Heart right ventricle (tissue), 16 donors: ENCODE results near the gene STK11IP. TPM values are rescaled to one million over a fixed set of nuclear protein-coding genes. Genes with fewer than 3 reads are reported as not detected.
A peak's percentile ranks its signal among the peaks of the same experiment; 100 is the strongest.

Experiments used
- ATAC-seq, 8 donors: fragments of 200-7000 bp; cut with Tn5 transposase; one replicate each; pipeline ENCODE4 v1.9.1; 2020; ENCODE audit warnings: mild to moderate bottlenecking in 8 of 8, moderate library complexity in 8 of 8, moderate number of reproducible peaks in 1 of 8
- DNase-seq, 2 donors: peaks; one replicate each; pipeline ENCODE4 v3.0.0-alpha.2; 2020
- H3K27ac ChIP-seq, 10 donors: fragments of 200-600 bp; sonication (generic) in 2 of 10; one replicate each; pipeline versions ENCODE4 v1.5.0 to v1.8.0; 2020 to 2022; ENCODE audit warnings: mild to moderate bottlenecking in 3 of 10
- H3K27me3 ChIP-seq, 7 donors: fragments of 200-600 bp; one replicate each; pipeline ENCODE4 v1.8.0; 2021 to 2022; ENCODE audit warnings: mild to moderate bottlenecking in 2 of 7
- H3K36me3 ChIP-seq, 9 donors: fragments of 200-600 bp; sonication (generic) in 1 of 9; one replicate each; pipeline versions ENCODE4 v1.5.0 to v1.8.0; 2020 to 2022; ENCODE audit warnings: mild to moderate bottlenecking in 2 of 9
- H3K4me1 ChIP-seq, 9 donors: fragments of 200-600 bp; sonication (generic) in 1 of 9; one replicate each; pipeline versions ENCODE4 v1.5.0 to v1.8.0; 2020 to 2022; ENCODE audit warnings: mild to moderate bottlenecking in 4 of 9
- H3K4me3 ChIP-seq, 10 donors: fragments of 200-600 bp; sonication (generic) in 2 of 10; one replicate each; pipeline versions ENCODE4 v1.5.0 to v1.8.0; 2020 to 2022; ENCODE audit warnings: mild to moderate bottlenecking in 7 of 10, moderate library complexity in 2 of 10
- H3K9me3 ChIP-seq, 11 donors: fragments of 200-600 bp in 10 of 11; sonication (generic) in 2 of 11; one replicate each; pipeline versions ENCODE4 v1.5.0 to v1.8.0; 2013 to 2022; ENCODE audit warnings: mild to moderate bottlenecking in 2 of 11, control low read depth in 1 of 11, moderate library complexity in 1 of 11
- CTCF ChIP-seq, 9 donors: fragments of 200-600 bp; sonication (generic) in 2 of 9; IDR thresholded peaks; one replicate each; pipeline versions ENCODE4 v1.5.0 to v1.8.0; 2021 to 2022; ENCODE audit warnings: antibody characterized with exemption in 9 of 9, mild to moderate bottlenecking in 5 of 9, moderate library complexity in 1 of 9
- WGBS, 2 donors: extraction: QIAGEN DNeasy Blood & Tissue Kit; methylation state at CpG; one replicate each; pipeline ENCODE4 v1.1.7; 2013; ENCODE audit warnings: inconsistent platforms in 1 of 2; 5-methylcytosine and 5-hydroxymethylcytosine counted together
- intact Hi-C, 10 donors: fragments of 100-400 bp; cut with DNase I; formaldehyde crosslinking; loops; one replicate each; pipeline versions ENCODE4 v1.11.1 to v1.14.2; 2022
- polyA plus RNA-seq, 2 donors: library from polyadenylated mRNA; stranded (reverse); fragments of 200-250 nt; gene quantifications; one replicate each; pipeline ENCODE4 v1.2.3, GENCODE V29; 2013
- total RNA-seq, 10 donors: library from RNA; stranded (reverse); fragmentation: NEBNext Ultra II Directional in 3 of 10; extraction: Animal tissue kit (Norgen Biotek cat#: 25700) in 3 of 10; gene quantifications; one replicate each; pipeline versions ENCODE4 v1.2.1 to v1.2.4, GENCODE V29; 2021 to 2023
- donor health status: Arrhythmogenic right ventricular cardiomyopathy.
- donor health status: ischemic (EF 13 %, LVEDD 7.1; RV severe dilation, severe dysfunction).
- donor health status: healthy with polysubstance abuse.
- donor health status: DM: no; HTN: yes; CAD: no.
- donor health status: DM: no; HTN: no; CAD: no.
- donor health status: ischemic (EF 25% LVEDD 6.9; RV normal size, moderate dysfunction).
- donor health status: ischemic (EF 25% LVEDD 5.7; RV mildly dilated, moderate dysfunction).
- donor health status: healthy.
- donor health status: DM: yes; HTN: yes; CAD: no.
- donor health status: Ischemic cardiomyopathy.
- donor health status: ischemic (EF 35%, LVEDD 5.7; RV mildly dilated, moderate dysfunction).
- donor health status: nonischemic (EF 11% LVEDD 7.7; RV severe dilation, severe dysfunction).
- donor health status: DM: yes; HTN: yes; CAD: no.
- donor health status: PGD.
- donor health status: ischemic (EF 29% LVEDD 5.4; RV normal size, mild dysfunction).
- donor health status: nonischemic (EF 23%, LVEDD 6.1; RV moderate dilation, normal function).

Gene STK11IP
- total and polyA plus RNA-seq, 12 donors, result 7.2 to 27.4 (median 13.4) TPM

GRCh38 chr2:219616550-219616949 lies 18.9 kb downstream of the STK11IP start:
- DNase-seq (peak; percentile 53 to 66), ATAC-seq (peak; percentile 66 to 89 (median 80))
- Histone ChIP-seq H3K36me3 (peaks cover 0 to 41% (median 5%) of the 10 kb centered on the region in 9 donors), H3K9me3 (no peaks in the 10 kb centered on the region), H3K4me3 (no peak overlapping the region), H3K27me3 (no peaks in the 10 kb centered on the region), H3K27ac (peak overlapping the region in 9 of 10 donors; percentile 38 to 79 (median 74)), H3K4me1 (peaks cover 3 to 51% (median 27%) of the 10 kb centered on the region in 9 donors)
- TF ChIP-seq CTCF (IDR thresholded peaks at IDR 0.05), result no peak
- intact Hi-C loops, result no loop called here
- WGBS, 2 donors, result 38 to 51% methylated on average over 4 of the region's 4 CpGs

DNA sequence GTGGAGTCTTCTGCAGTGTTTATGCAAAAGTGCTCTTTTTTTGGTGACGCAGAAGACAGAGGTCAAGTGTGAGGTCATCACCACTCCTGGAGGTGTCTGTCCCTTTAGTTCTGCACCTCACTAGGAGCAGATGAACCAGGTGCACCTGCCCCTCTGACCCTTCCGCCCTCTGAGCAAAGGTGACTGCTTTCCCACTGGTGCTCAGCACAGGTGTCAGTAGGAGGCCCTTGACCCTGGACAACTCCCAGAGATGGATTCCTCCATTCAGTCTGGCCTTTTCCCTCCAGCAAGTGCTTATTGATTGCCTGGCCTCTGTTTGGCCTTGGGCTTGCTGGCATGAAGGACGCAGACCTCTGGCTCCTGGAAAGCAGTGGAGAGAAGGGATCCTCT lies 21.1 kb downstream of the STK11IP start:
- H3K27me3 ChIP-seq, result no peaks in the 10 kb centered on the region
- intact Hi-C loops, result no loop called here
- H3K4me3 ChIP-seq, result no peak overlapping the region
- TF ChIP-seq CTCF (IDR thresholded peaks at IDR 0.05), result no peak
- ATAC-seq, result no peak
- peaks cover 3 to 62% (median 27%) of the 10 kb centered on the region in 9 donors for H3K4me1 ChIP-seq
- 75 to 86% methylated on average over 3 of the region's 3 CpGs for WGBS, 2 donors
- H3K36me3 ChIP-seq, result peaks cover 0 to 28% (median 0%) of the 10 kb centered on the region in 9 donors
- no peaks in the 10 kb centered on the region for H3K9me3 ChIP-seq
- peak overlapping the region in 8 of 10 donors; percentile 7 to 79 (median 24) for H3K27ac ChIP-seq
- DNase-seq, result no peak

DNA sequence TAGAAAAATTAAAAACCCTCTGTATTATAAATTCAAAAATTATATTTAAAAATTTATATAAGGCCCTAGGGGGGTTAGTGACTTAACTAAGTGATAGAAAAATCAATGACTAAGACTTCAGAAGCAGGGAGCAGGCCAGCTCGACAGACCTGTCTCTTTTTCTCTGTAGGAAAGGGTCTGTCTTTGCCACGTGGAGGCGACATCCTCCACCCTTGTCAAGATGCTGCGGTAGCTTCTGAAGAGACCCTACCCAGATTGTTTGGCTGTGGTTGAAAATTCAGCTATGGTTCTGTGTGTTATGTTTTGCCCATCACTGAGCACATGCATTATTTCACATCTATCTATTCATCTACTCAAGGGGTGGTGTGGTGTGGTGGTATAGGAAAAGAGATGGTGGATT lies 21.6 kb downstream of the STK11IP start:
- H3K27ac ChIP-seq, result peak overlapping the region in 2 of 10 donors; percentile 27 to 40
- no peaks in the 10 kb centered on the region for H3K27me3 ChIP-seq
- H3K4me3 ChIP-seq, result no peak overlapping the region
- TF ChIP-seq CTCF (IDR thresholded peaks at IDR 0.05), result peak in 2 of 9 donors; percentile 13 to 26
- H3K4me1 ChIP-seq, result peaks cover 3 to 66% (median 30%) of the 10 kb centered on the region in 9 donors
- peaks cover 0 to 23% (median 0%) of the 10 kb centered on the region in 9 donors for H3K36me3 ChIP-seq
- ATAC-seq (no peak), DNase-seq (no peak)
- no peaks in the 10 kb centered on the region for H3K9me3 ChIP-seq
- WGBS, 2 donors, result 33 to 41% methylated on average over 4 of the region's 4 CpGs
- intact Hi-C loops, result no loop called here

DNA sequence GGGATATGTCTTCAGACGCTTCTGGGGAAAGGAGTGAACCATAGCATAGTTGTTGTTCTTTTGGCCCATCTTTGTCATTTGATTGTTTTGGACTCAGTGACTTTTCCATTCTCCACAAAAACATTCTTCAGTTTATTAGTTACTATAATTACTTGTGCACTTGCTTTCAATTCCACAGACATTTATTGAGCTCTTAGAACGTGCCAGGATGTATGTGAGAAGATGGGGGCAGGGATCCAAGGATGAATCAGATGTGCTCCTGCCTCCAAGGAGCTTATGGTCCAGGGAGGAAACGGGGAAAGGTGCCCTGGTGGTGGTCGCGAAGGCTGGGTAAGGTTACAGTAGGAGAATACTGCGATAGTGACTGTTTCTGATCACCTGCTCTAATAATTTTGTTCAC lies 22.9 kb downstream of the STK11IP start:
- peaks cover 0 to 2% (median 0%) of the 10 kb centered on the region in 7 donors for H3K27me3 ChIP-seq
- peaks cover 7 to 71% (median 35%) of the 10 kb centered on the region in 9 donors for H3K4me1 ChIP-seq
- no peak for TF ChIP-seq CTCF (IDR thresholded peaks at IDR 0.05)
- DNase-seq, result no peak
- H3K4me3 ChIP-seq, result no peak overlapping the region
- no peaks in the 10 kb centered on the region for H3K9me3 ChIP-seq
- intact Hi-C loops, result loop anchor here in 2 of 10 donors (5.0 kb wide), 2 partner anchors 48 to 218 kb away; partner anchors contain the start of genes INHA (in 1 of the 2) and OBSL1 (in 1 of the 2)
- 83 to 85% methylated on average over 6 of the region's 6 CpGs for WGBS, 2 donors
- H3K36me3 ChIP-seq, result peaks cover 0 to 11% (median 0%) of the 10 kb centered on the region in 9 donors
- no peak for ATAC-seq
- no peak overlapping the region for H3K27ac ChIP-seq
